IMR-90 (cell line): ENCODE results near the gene BEAN1. TPM values are rescaled to one million over a fixed set of nuclear protein-coding genes. Genes with fewer than 3 reads are reported as not detected.

Source experiments
- ATAC-seq: fragments of 200-7000 bp; cut with Tn5 transposase; 2 replicates; pipeline ENCODE4 v1.9.1; 2020; ENCODE audit warnings: low read depth, mild to moderate bottlenecking, moderate library complexity
- BruUV-seq: library from RNA; stranded (reverse); fragments of 400-500 nt; replicated peaks from 2 replicates; lab custom pipeline; 2021; lab: Mats Ljungman, UMichigan
- CTCF ChIA-PET: fragments of 300-600 bp; formaldehyde crosslinking; extraction: SDS; loops from one replicate; lab custom pipeline; 2021; ENCODE audit warnings: antibody characterized with exemption; lab: Yijun Ruan, JAX
- POLR2A ChIA-PET: fragments of 300-600 bp; sonication (Branson Sonifier 250); formaldehyde crosslinking; loops from one replicate; lab custom pipeline; 2022; ENCODE audit warnings: antibody characterized with exemption; ENCODE audit not compliant: unreplicated experiment; lab: Charles Lee
- DNase-seq: peaks from one replicate; pipeline ENCODE4 v3.0.0; 2013
- H2AFZ ChIP-seq: replicated peaks from 2 replicates; pipeline ENCODE3; 2013; ENCODE audit warnings: low read length, mild to moderate bottlenecking; ENCODE audit not compliant: poor library complexity
- H2AK5ac ChIP-seq: 2 replicates; pipeline ENCODE4 v1.6.1; 2013; ENCODE audit warnings: low read depth, low read length, inconsistent platforms
- H2AK9ac ChIP-seq: replicated peaks from 2 replicates; pipeline ENCODE3; 2013; ENCODE audit warnings: mild to moderate bottlenecking, low read depth, low read length, moderate library complexity; ENCODE audit not compliant: poor library complexity
- H2BK120ac ChIP-seq: 2 replicates; pipeline ENCODE4 v1.6.1; 2013; ENCODE audit warnings: low read depth, low read length, inconsistent platforms
- H2BK15ac ChIP-seq: 3 replicates; pipeline ENCODE4 v1.6.1; 2013; ENCODE audit warnings: low read depth, low read length, inconsistent platforms
- H2BK20ac ChIP-seq: 2 replicates; pipeline ENCODE4 v1.6.1; 2013; ENCODE audit warnings: low read depth, mild to moderate bottlenecking, inconsistent platforms, low read length, moderate library complexity
- H2BK5ac ChIP-seq: 2 replicates; pipeline ENCODE4 v1.6.1; 2013; ENCODE audit warnings: mild to moderate bottlenecking, low read depth, low read length, inconsistent platforms; ENCODE audit not compliant: poor library complexity, severe bottlenecking
- H3K14ac ChIP-seq: replicated peaks from 2 replicates; pipeline ENCODE4 v1.6.1; 2013; ENCODE audit warnings: low read depth, low read length, inconsistent platforms
- H3K18ac ChIP-seq: 2 replicates; pipeline ENCODE4 v1.6.1; 2013; ENCODE audit warnings: low read depth, low read length, control low read depth
- H3K23ac ChIP-seq: 2 replicates; pipeline ENCODE4 v1.6.1; 2013; ENCODE audit warnings: low read depth, low read length, inconsistent platforms
- H3K27ac ChIP-seq: 2 replicates; pipeline ENCODE4 v1.5.1; 2013; ENCODE audit warnings: mild to moderate bottlenecking, control low read depth, low read length; ENCODE audit not compliant: insufficient read depth
- H3K27me3 ChIP-seq: 2 replicates; pipeline ENCODE4 v1.6.1; 2013; ENCODE audit warnings: low read length; ENCODE audit not compliant: control insufficient read depth, insufficient read depth
- H3K36me3 ChIP-seq: 2 replicates; pipeline ENCODE4 v1.6.1; 2013; ENCODE audit warnings: low read length, mixed read lengths; ENCODE audit not compliant: control insufficient read depth, insufficient read depth
- H3K4ac ChIP-seq: 2 replicates; pipeline ENCODE4 v1.6.1; 2013; ENCODE audit warnings: low read depth, low read length, inconsistent platforms
- H3K4me1 ChIP-seq: 2 replicates; pipeline ENCODE4 v1.6.1; 2013; ENCODE audit warnings: low read length, mixed read lengths; ENCODE audit not compliant: control insufficient read depth, insufficient read depth
- H3K4me2 ChIP-seq: 2 replicates; pipeline ENCODE4 v1.6.1; 2013; ENCODE audit warnings: low read depth, mild to moderate bottlenecking, control low read depth, low read length, moderate library complexity
- H3K4me3 ChIP-seq: 2 replicates; pipeline ENCODE4 v1.5.1; 2013; ENCODE audit warnings: low read depth, mild to moderate bottlenecking, control low read depth, low read length, moderate library complexity; ENCODE audit not compliant: insufficient read depth
- H3K56ac ChIP-seq: 2 replicates; pipeline ENCODE4 v1.6.1; 2013; ENCODE audit warnings: low read length, inconsistent platforms; ENCODE audit not compliant: insufficient read depth; ENCODE audit errors: extremely low read depth
- H3K79me1 ChIP-seq, 2 experiments: 2 replicates each; pipeline ENCODE4 v1.6.1; 2013; ENCODE audit warnings: low read length in 2 of 2, inconsistent platforms in 1 of 2, low read depth in 1 of 2
- H3K9ac ChIP-seq: 2 replicates; pipeline ENCODE4 v1.6.1; 2013; ENCODE audit warnings: low read depth, low read length, control low read depth
- H3K9me1 ChIP-seq: 2 replicates; pipeline ENCODE4 v1.6.1; 2013; ENCODE audit warnings: low read length, inconsistent platforms; ENCODE audit not compliant: insufficient read depth
- H3K9me3 ChIP-seq: 2 replicates; pipeline ENCODE4 v1.6.1; 2013; ENCODE audit warnings: low read length; ENCODE audit not compliant: control insufficient read depth, insufficient read depth
- H4K20me1 ChIP-seq: 2 replicates; pipeline ENCODE4 v1.6.1; 2013; ENCODE audit warnings: low read length, inconsistent platforms; ENCODE audit not compliant: insufficient read depth
- H4K5ac ChIP-seq: 2 replicates; pipeline ENCODE4 v1.6.1; 2013; ENCODE audit warnings: mild to moderate bottlenecking, low read depth, low read length, control low read depth
- H4K8ac ChIP-seq, 2 experiments: 2 replicates each; pipeline ENCODE4 v1.6.1; 2013; ENCODE audit warnings: low read depth in 2 of 2, low read length in 2 of 2, control low read depth in 1 of 2, inconsistent platforms in 1 of 2
- H4K91ac ChIP-seq: 2 replicates; pipeline ENCODE4 v1.6.1; 2013; ENCODE audit warnings: low read depth, low read length, inconsistent platforms; ENCODE audit not compliant: insufficient read depth
- MAFK ChIP-seq: IDR thresholded peaks from 2 replicates; pipeline ENCODE4 v1.6.1; 2012; ENCODE audit warnings: low read depth, low read length, improper control_type of control experiment
- RAD21 ChIP-seq: IDR thresholded peaks from 2 replicates; pipeline ENCODE4 v1.6.1; 2012; ENCODE audit warnings: low read length, improper control_type of control experiment
- RFX5 ChIP-seq: IDR thresholded peaks from 2 replicates; pipeline ENCODE4 v1.8.0; 2012; ENCODE audit warnings: low read depth, mild to moderate bottlenecking, low read length, moderate library complexity
- WGBS, 2 experiments: methylation state at CpG; one replicate each; pipeline versions ENCODE4 v1.1.5 to v1.1.7; 2013; ENCODE audit warnings: missing lambda C conversion rate in 2 of 2; ENCODE audit not compliant: insufficient read length in 1 of 2; ENCODE audit errors: extremely low coverage in 2 of 2; 5-methylcytosine and 5-hydroxymethylcytosine counted together
- dilution Hi-C: fragments of 300-500 bp; cut with HindIII; formaldehyde crosslinking; loops from one replicate; pipeline ENCODE4 v1.14.3; 2018; ENCODE audit warnings: low sequenced_read_pairs; ENCODE audit not compliant: unreplicated experiment
- in situ Hi-C: fragments of 300-500 bp; cut with MboI; formaldehyde crosslinking; loops from 3 replicates; pipeline ENCODE4 v1.14.3; 2019; ENCODE audit warnings: low sequenced_read_pairs, inconsistent platforms, mixed read lengths
- intact Hi-C: fragments of 100-400 bp; cut with micrococcal nuclease; formaldehyde crosslinking; loops from 2 replicates; pipeline ENCODE4 v1.10.0; 2022
- polyA plus RNA-seq, 3 experiments: library from polyadenylated mRNA; depleted of rRNA; stranded (reverse); fragments of >200 nt; gene quantifications; 2 replicates each; pipeline ENCODE4 v1.2.3, GENCODE V29; 2012; ENCODE audit warnings: low replicate concordance in 1 of 3
- total RNA-seq: library from RNA; depleted of rRNA; stranded (reverse); fragments of >200 nt; gene quantifications from 2 replicates; pipeline ENCODE4 v1.2.3, GENCODE V29; 2012

Gene BEAN1
- total and polyA plus RNA-seq, 2 of the 4 experiments (the other 2 are of a cell fraction): not detected

DNA sequence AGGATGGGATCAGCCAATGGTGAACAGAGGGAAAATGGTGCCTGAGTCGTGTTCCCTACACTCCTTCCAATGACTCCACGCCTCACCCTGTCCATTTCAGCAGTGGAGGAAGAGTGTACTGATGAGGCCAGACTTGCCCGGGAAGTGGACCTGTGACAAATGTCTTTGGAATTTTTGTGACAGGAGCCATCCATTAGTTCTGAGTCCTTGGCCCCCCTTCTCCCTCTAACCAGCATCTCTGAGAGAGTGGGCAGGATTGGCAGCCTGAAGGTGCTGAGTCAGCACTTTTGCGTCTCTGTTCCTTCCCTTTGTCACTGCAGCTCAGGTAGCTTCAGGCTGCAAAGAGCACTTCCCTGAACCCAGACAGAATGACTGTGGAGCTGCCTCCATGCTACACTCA, 30.8 kb downstream of the BEAN1 start:
- in situ Hi-C loops (no loop called here), intact Hi-C loops (no loop called here), dilution Hi-C loops (no loop called here)
- Histone ChIP-seq H2AFZ (peak overlapping the region; percentile 26), H3K14ac (no peak overlapping the region), H2BK120ac (no peak overlapping the region), H2AK5ac (no peak overlapping the region), H3K4me3 (no peak overlapping the region), H4K91ac (no peak overlapping the region), H3K23ac (no peak overlapping the region), H2BK20ac (no peak overlapping the region), H2BK5ac (no peak overlapping the region), H3K9me1 (no peaks in the 10 kb centered on the region), H3K36me3 (no peaks in the 10 kb centered on the region), H4K5ac (no peak overlapping the region), H4K8ac (no peak overlapping the region), H3K9ac (no peak overlapping the region), H2AK9ac (no peak overlapping the region), H3K18ac (no peak overlapping the region), H4K20me1 (no peaks in the 10 kb centered on the region), H3K27ac (no peak overlapping the region), H3K79me1 (no peaks in the 10 kb centered on the region), H3K4ac (no peak overlapping the region), H2BK15ac (no peak overlapping the region), H3K4me1 (no peaks in the 10 kb centered on the region), H3K27me3 (peaks cover 52% of the 10 kb centered on the region), H3K56ac (no peak overlapping the region), H3K9me3 (no peaks in the 10 kb centered on the region; the same call in 1 of the 2 replicates), H3K4me2 (no peak overlapping the region)
- ChIA-PET POLR2A (no interaction called here), CTCF (no interaction called here)
- BruUV-seq: no TSS peak
- ATAC-seq (no peak), DNase-seq (peak; percentile 5)
- no peak for TF ChIP-seq RFX5
- peak; percentile 100 for TF ChIP-seq MAFK
- TF ChIP-seq RAD21: no peak
- no CpG with 5 or more reads among the region's 4 CpGs for WGBS, 2 experiments
